Measurements from ENCODE around the gene AFF1.

DNA sequence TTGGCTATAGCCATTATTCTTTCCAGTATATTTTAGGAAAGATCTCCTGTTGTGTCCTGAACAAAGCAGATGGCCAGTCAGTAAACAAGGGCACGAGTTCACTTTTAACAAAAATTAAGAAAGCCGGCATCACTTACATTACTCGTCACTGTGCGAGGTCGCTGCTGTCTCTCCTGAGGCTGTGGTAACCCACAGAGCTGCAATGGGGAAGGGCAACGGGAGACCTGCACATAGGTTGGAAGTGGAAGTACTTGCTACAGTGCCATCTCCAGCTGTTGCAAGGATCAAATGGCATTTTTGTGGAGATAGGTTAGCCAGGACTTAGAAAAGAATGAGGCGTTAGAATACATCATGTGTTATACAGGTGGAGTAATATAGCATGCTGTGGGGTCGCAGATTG is 153.4 kb downstream of the AFF1 start:
- TF ChIP-seq, protein P1, sequence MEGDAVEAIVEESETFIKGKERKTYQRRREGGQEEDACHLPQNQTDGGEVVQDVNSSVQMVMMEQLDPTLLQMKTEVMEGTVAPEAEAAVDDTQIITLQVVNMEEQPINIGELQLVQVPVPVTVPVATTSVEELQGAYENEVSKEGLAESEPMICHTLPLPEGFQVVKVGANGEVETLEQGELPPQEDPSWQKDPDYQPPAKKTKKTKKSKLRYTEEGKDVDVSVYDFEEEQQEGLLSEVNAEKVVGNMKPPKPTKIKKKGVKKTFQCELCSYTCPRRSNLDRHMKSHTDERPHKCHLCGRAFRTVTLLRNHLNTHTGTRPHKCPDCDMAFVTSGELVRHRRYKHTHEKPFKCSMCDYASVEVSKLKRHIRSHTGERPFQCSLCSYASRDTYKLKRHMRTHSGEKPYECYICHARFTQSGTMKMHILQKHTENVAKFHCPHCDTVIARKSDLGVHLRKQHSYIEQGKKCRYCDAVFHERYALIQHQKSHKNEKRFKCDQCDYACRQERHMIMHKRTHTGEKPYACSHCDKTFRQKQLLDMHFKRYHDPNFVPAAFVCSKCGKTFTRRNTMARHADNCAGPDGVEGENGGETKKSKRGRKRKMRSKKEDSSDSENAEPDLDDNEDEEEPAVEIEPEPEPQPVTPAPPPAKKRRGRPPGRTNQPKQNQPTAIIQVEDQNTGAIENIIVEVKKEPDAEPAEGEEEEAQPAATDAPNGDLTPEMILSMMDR (IDR thresholded peaks at IDR 0.05; ENCODE audit: low read length) = no peak
- no peak for TF ChIP-seq EZH2 (optimal IDR thresholded peaks at IDR 0.05; ENCODE audit: low read depth, low read length)
